Measurements from ENCODE around the gene BABAM2.

Gene BABAM2

GRCh38 chr2:28342081-28342967 is 451.8 kb downstream of the BABAM2 start:
- H3K4me3 ChIP-seq (ENCODE audit: low read depth, low read length), result no peak overlapping the region
- no peak for DNase-seq (ENCODE audit: low read depth)
- no peak for TF ChIP-seq POLR2A (IDR thresholded peaks at IDR 0.05; ENCODE audit: extremely low read depth, insufficient read length)
- TF ChIP-seq CTCF (IDR thresholded peaks at IDR 0.05; ENCODE audit: low read depth, low read length), result no peak
- TF ChIP-seq, protein P1, sequence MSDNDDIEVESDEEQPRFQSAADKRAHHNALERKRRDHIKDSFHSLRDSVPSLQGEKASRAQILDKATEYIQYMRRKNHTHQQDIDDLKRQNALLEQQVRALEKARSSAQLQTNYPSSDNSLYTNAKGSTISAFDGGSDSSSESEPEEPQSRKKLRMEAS (IDR thresholded peaks at IDR 0.05; ENCODE audit: low read depth, low read length), result no peak
- TF ChIP-seq MYC (IDR thresholded peaks at IDR 0.05; ENCODE audit: low read depth, low read length), result no peak

DNA sequence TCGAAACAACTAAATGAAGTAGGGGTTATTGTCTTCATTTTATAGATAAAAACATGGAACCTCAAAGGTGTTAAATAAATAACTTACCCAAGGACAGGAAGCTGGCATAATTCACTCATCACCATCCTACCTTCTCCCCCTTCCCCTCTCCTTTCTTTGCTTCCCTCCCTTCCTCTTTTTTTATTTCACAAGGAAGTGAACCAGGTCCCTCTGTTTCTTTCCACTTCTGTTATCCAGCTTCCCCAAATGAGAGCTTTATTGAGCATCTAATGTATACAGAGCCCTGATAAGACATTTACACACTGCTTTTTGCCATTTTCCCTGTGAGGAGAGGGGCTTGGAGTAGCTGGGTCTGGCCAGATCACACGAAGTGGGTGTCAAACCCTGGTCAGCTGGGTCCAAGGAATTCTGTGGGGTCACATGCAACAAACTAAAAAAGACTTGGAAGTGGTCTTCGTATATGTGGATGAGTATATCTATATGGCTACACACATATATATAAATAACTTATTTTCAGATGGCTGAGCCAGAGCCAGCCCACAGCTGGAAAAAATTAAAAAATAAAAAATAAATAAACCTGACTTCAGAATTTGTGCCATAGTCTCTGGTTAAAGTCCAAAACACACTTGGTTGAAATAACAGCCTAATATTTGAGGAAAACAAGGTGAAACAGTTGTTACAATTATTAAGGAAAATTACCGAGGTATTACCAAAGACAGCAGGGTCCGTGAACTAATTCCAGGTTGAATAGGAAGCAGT is 452.8 kb downstream of the BABAM2 start:
- DNase-seq (ENCODE audit: low read depth), result peak; percentile 54
- no peak overlapping the region for H3K4me3 ChIP-seq (ENCODE audit: low read depth, low read length)
- TF ChIP-seq, protein P1 (IDR thresholded peaks at IDR 0.05; ENCODE audit: low read depth, low read length), result no peak
- TF ChIP-seq POLR2A (IDR thresholded peaks at IDR 0.05; ENCODE audit: extremely low read depth, insufficient read length) (no peak), MYC (IDR thresholded peaks at IDR 0.05; ENCODE audit: low read depth, low read length) (no peak), CTCF (IDR thresholded peaks at IDR 0.05; ENCODE audit: low read depth, low read length) (no peak)

DNA sequence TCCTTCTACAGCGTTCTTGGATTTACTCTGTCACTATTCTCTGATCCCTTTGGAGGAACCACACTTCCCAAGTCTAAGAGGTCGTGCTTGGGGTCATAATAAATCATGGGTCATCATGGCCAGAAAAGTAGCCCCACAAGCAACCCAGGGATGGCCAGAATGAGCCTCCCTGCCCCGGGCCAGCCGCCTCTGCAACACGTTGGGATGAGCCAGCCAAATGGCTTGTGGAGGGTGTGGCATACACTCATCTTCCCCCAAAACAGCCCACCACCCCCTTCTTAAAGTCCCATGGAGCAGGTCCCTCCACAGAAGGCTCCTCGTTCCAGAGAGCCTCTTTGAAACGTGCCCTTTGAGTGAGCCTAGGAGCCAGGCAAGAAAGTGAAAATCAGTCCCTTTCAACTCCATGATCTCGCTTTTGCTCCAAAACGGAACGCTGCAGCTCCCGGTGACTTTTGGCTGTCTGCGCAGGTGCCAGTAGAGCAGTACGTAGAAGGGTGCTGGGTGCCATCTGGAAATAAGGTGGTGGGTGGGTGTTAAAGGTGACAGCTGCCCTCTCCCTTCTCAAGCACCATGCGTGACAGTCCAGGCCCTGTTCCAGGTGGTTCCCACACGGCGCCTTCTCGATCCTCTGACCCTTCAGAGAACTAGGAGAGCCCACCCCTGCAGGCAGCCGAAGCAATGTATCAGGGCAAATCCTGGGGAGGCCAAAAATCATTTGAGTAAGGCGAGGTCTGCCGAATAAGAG is 453.6 kb downstream of the BABAM2 start:
- DNase-seq (ENCODE audit: low read depth), result no peak
- H3K4me3 ChIP-seq (ENCODE audit: low read depth, low read length), result no peak overlapping the region
- TF ChIP-seq POLR2A (IDR thresholded peaks at IDR 0.05; ENCODE audit: extremely low read depth, insufficient read length) (no peak), MYC (IDR thresholded peaks at IDR 0.05; ENCODE audit: low read depth, low read length) (no peak), CTCF (IDR thresholded peaks at IDR 0.05; ENCODE audit: low read depth, low read length) (no peak)
- TF ChIP-seq, protein P1 (IDR thresholded peaks at IDR 0.05; ENCODE audit: low read depth, low read length), result no peak

DNA sequence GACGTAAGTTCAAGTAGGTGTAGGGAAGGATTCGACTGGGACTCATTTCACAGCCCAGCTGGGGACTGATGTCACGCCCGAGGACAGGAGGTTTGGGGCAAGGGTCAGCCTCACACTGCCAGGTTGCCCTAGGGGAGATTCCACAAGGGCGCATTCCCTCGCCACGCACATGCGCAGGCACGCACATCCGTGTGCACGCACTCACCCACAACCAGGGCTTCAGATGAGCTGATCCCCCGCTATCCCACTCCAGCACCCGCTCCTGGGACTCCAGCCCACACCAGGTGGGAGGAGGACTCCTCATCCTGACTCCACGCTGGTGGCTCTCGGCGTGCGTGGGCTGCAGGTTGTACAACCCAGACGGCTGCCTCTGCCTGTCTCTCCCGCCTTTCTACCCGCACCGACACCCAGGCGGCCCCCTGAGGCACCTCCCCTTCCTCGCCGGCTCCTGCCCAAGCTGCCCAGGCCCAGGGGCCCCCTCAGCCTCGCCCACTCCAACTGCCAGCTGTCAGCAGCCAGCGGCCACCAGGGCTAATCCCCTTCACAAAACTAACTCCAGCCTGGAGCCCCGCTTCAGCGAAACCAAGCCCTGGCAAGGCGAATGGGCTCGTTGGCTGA is 454.3 kb downstream of the BABAM2 start:
- DNase-seq (ENCODE audit: low read depth), result no peak
- no peak for TF ChIP-seq POLR2A (IDR thresholded peaks at IDR 0.05; ENCODE audit: extremely low read depth, insufficient read length)
- TF ChIP-seq, protein P1 (IDR thresholded peaks at IDR 0.05; ENCODE audit: low read depth, low read length), result no peak
- no peak for TF ChIP-seq MYC (IDR thresholded peaks at IDR 0.05; ENCODE audit: low read depth, low read length)
- no peak for TF ChIP-seq CTCF (IDR thresholded peaks at IDR 0.05; ENCODE audit: low read depth, low read length)
- no peak overlapping the region for H3K4me3 ChIP-seq (ENCODE audit: low read depth, low read length)

- DNase-seq (ENCODE audit: low read depth), result no peak
- TF ChIP-seq MYC (IDR thresholded peaks at IDR 0.05; ENCODE audit: low read depth, low read length) (no peak), CTCF (IDR thresholded peaks at IDR 0.05; ENCODE audit: low read depth, low read length) (no peak)
- TF ChIP-seq, protein P1 (IDR thresholded peaks at IDR 0.05; ENCODE audit: low read depth, low read length), result no peak
- H3K4me3 ChIP-seq (ENCODE audit: low read depth, low read length), result no peak overlapping the region
These were observed 455.1 kb downstream of the BABAM2 start for GRCh38 chr2:28345619-28346018.
